HepG2 (cell line): ENCODE data around the gene PSMB9. TPM values are rescaled to one million over a fixed set of nuclear protein-coding genes. Genes with fewer than 3 reads are reported as not detected.

Experiments used
- ATAC-seq: fragments of 200-7000 bp; cut with Tn5 transposase; 3 replicates; pipeline ENCODE4 v1.9.1; 2020; ENCODE audit warnings: mild to moderate bottlenecking, moderate library complexity
- BruUV-seq: library from RNA; stranded (reverse); fragments of 400-500 nt; replicated peaks from 2 replicates; lab custom pipeline; 2021; lab: Mats Ljungman, UMichigan
- CTCF ChIA-PET: fragments of 300-600 bp; formaldehyde crosslinking; extraction: SDS; loops from one replicate; lab custom pipeline; 2021; ENCODE audit warnings: low total read pairs, inconsistent platforms, low intra/inter-chr PET ratio; lab: Yijun Ruan, JAX
- POLR2A ChIA-PET: fragments of 350-600 bp; sonication (Branson Sonifier 250); formaldehyde crosslinking; loops from one replicate; lab custom pipeline; 2020; ENCODE audit warnings: antibody characterized with exemption, inconsistent platforms; lab: Yijun Ruan, JAX
- DNase-seq: peaks from one replicate; pipeline ENCODE4 v3.0.0-alpha.2; 2015; ENCODE audit warnings: low spot score
- FAIRE-seq: peaks from 3 replicates; lab custom pipeline; 2011; peaks lifted over from hg19 to GRCh38; lab: Jason Lieb, UNC
- H2AFZ ChIP-seq: one replicate; pipeline ENCODE4 v1.6.1; 2011; ENCODE audit warnings: low read length, inconsistent platforms
- H3K27ac ChIP-seq: fragments of 300-600 bp; 3 replicates; pipeline ENCODE4 v1.8.0; 2011; ENCODE audit warnings: mixed run types, mild to moderate bottlenecking, mixed read lengths, low read length, inconsistent platforms; ENCODE audit not compliant: insufficient read depth; ENCODE audit errors: extremely low read length
- H3K27me3 ChIP-seq, 2 experiments: fragments of 200-600 bp in 1 of 2; 2 replicates in 1 of 2; 3 replicates in 1 of 2; pipeline versions ENCODE4 v1.6.0 to v1.8.0; 2011; ENCODE audit warnings: low read length in 2 of 2, mild to moderate bottlenecking in 2 of 2, moderate library complexity in 2 of 2, inconsistent platforms in 1 of 2; ENCODE audit not compliant: insufficient read depth in 2 of 2, control insufficient read depth in 1 of 2
- H3K36me3 ChIP-seq, 2 experiments: fragments of 200-600 bp in 1 of 2; replicated peaks in 1 of 2; 2 replicates in 1 of 2; 3 replicates in 1 of 2; pipeline versions ENCODE4 v1.5.1 to v1.8.0; 2011; ENCODE audit warnings: low read length in 2 of 2, inconsistent platforms in 1 of 2; ENCODE audit not compliant: insufficient read depth in 2 of 2, control insufficient read depth in 1 of 2
- H3K4me1 ChIP-seq: 2 replicates; pipeline ENCODE4 v1.5.1; 2012; ENCODE audit warnings: low read length, inconsistent platforms; ENCODE audit not compliant: insufficient read depth
- H3K4me2 ChIP-seq: 2 replicates; pipeline ENCODE4 v1.6.0; 2011; ENCODE audit warnings: low read depth, low read length, inconsistent platforms
- H3K4me3 ChIP-seq, 3 experiments: fragments of 200-600 bp in 1 of 3; sonication (generic), shearing (Covaris generic) in 1 of 3; replicated peaks in 1 of 3; 2 replicates each; pipeline ENCODE4 v1.5.1; 2011 to 2016; ENCODE audit warnings: low read length in 3 of 3, inconsistent platforms in 2 of 3, low read depth in 2 of 3, mild to moderate bottlenecking in 2 of 3, control low read depth in 1 of 3, mixed read lengths in 1 of 3; ENCODE audit not compliant: insufficient read depth in 1 of 3
- H3K79me2 ChIP-seq: one replicate; pipeline ENCODE4 v1.6.1; 2011; ENCODE audit warnings: low read length, inconsistent platforms; ENCODE audit not compliant: insufficient read depth
- H3K9ac ChIP-seq: 2 replicates; pipeline ENCODE4 v1.6.0; 2011; ENCODE audit warnings: mild to moderate bottlenecking, low read depth, low read length, inconsistent platforms; ENCODE audit not compliant: insufficient read depth
- H3K9me3 ChIP-seq: 2 replicates; pipeline ENCODE4 v1.5.1; 2012; ENCODE audit warnings: mild to moderate bottlenecking, low read length
- H4K20me1 ChIP-seq: 2 replicates; pipeline ENCODE4 v1.6.0; 2011; ENCODE audit warnings: inconsistent platforms, mild to moderate bottlenecking, low read length, moderate library complexity; ENCODE audit not compliant: insufficient read depth
- ARNTL ChIP-seq: sonication (generic); formaldehyde crosslinking; IDR thresholded peaks from 2 replicates; pipeline ENCODE4 v1.4.0; 2020; ENCODE audit warnings: mild to moderate bottlenecking, missing genetic modification reagents
- CSRNP1 ChIP-seq: sonication (generic); formaldehyde crosslinking; IDR thresholded peaks from 2 replicates; pipeline ENCODE4 v1.8.1; 2023; ENCODE audit warnings: mild to moderate bottlenecking, missing genetic modification reagents
- DMTF1 ChIP-seq: sonication (generic); formaldehyde crosslinking; IDR thresholded peaks from 2 replicates; pipeline ENCODE4 v1.4.0; 2020; ENCODE audit warnings: mild to moderate bottlenecking, missing genetic modification reagents
- NFATC3 ChIP-seq: sonication (generic); formaldehyde crosslinking; IDR thresholded peaks from 2 replicates; pipeline ENCODE4 v1.5.1; 2020; ENCODE audit warnings: mild to moderate bottlenecking, missing genetic modification reagents
- NFKB2 ChIP-seq: sonication (generic); formaldehyde crosslinking; IDR thresholded peaks from 2 replicates; pipeline ENCODE4 v1.4.0; 2020; ENCODE audit warnings: missing genetic modification reagents, borderline replicate concordance
- RFX1 ChIP-seq: fragments of 450-650 bp; IDR thresholded peaks from 2 replicates; pipeline ENCODE4 v1.6.1; 2017
- SRSF4 ChIP-seq: fragments of 200-400 bp; formaldehyde crosslinking; IDR thresholded peaks from one replicate; pipeline ENCODE4 v1.6.1; 2018; ENCODE audit warnings: mild to moderate bottlenecking, low read depth, low read length, moderate library complexity; ENCODE audit not compliant: poor library complexity, severe bottlenecking
- TAF15 ChIP-seq: fragments of 200-400 bp; formaldehyde crosslinking; IDR thresholded peaks from one replicate; pipeline ENCODE4 v1.6.1; 2018; ENCODE audit warnings: mild to moderate bottlenecking, low read depth, low read length; ENCODE audit not compliant: poor library complexity, severe bottlenecking
- YEATS4 ChIP-seq: sonication (generic); formaldehyde crosslinking; IDR thresholded peaks from 2 replicates; pipeline ENCODE4 v1.4.0; 2020; ENCODE audit warnings: missing genetic modification reagents, borderline replicate concordance
- ZNF33B ChIP-seq: sonication (generic); formaldehyde crosslinking; IDR thresholded peaks from 2 replicates; pipeline ENCODE4 v1.5.1; 2020; ENCODE audit warnings: mild to moderate bottlenecking, missing genetic modification reagents
- ZNF691 ChIP-seq: sonication (generic); formaldehyde crosslinking; IDR thresholded peaks from 2 replicates; pipeline ENCODE4 v1.4.0; 2020; ENCODE audit warnings: missing genetic modification reagents, low read depth, mild to moderate bottlenecking, borderline replicate concordance
- ZNF878 ChIP-seq: sonication (generic); formaldehyde crosslinking; IDR thresholded peaks from 2 replicates; pipeline ENCODE4 v1.8.1; 2023; ENCODE audit warnings: mild to moderate bottlenecking, missing genetic modification reagents, moderate library complexity
- ZSCAN9 ChIP-seq: IDR thresholded peaks from 2 replicates; pipeline ENCODE4 v1.6.1; 2016; ENCODE audit warnings: borderline replicate concordance
- WGBS: methylation state at CpG from one replicate; pipeline ENCODE4 v1.1.6; 2017; ENCODE audit warnings: low lambda C conversion rate; 5-methylcytosine and 5-hydroxymethylcytosine counted together
- in situ Hi-C: cut with HindIII; loops from 2 replicates; pipeline ENCODE4 v1.10.0; 2017; ENCODE audit warnings: low pct_unique_long_range_greater_than_20kb; ENCODE audit not compliant: extremely low pct_ligation_motif_present
- intact Hi-C: fragments of 100-400 bp; cut with micrococcal nuclease; formaldehyde crosslinking; loops from one replicate; pipeline ENCODE4 v1.10.0; 2022; ENCODE audit not compliant: unreplicated experiment
- polyA plus RNA-seq, 8 experiments: library from polyadenylated mRNA; depleted of rRNA in 3 of 8; stranded (reverse) in 7 of 8; unstranded in 1 of 8; fragments of >200 nt; fragmentation: Illumina TruSeq in 4 of 8; extraction: Trizol in 4 of 8; gene quantifications; 2 replicates each; pipeline versions ENCODE4 v1.2.1 to v1.2.3, GENCODE V29; 2011 to 2016; ENCODE audit warnings: low read depth in 4 of 8, missing spikeins in 1 of 8, mixed read lengths in 1 of 8; ENCODE audit not compliant: insufficient read depth in 1 of 8
- total RNA-seq, 5 experiments: library from RNA; depleted of rRNA; stranded (reverse); fragments of >200 nt; fragmentation: Illumina TruSeq; extraction: Trizol; gene quantifications; 2 replicates each; pipeline ENCODE4 v1.2.3, GENCODE V29; 2016; ENCODE audit warnings: low read depth in 1 of 5

Gene PSMB9
- total and polyA plus RNA-seq, 2 of the 13 experiments (the other 11 are each of a cell fraction or from before 2014, with no cell fraction given), result 15.6 to 16.0 TPM

- H3K27ac ChIP-seq, result no peak overlapping the region
- in situ Hi-C loops, result no loop called here
- no peaks in the 10 kb centered on the region for H3K27me3 ChIP-seq
- POLR2A ChIA-PET, result no interaction called here
- WGBS, result 91% methylated on average over 2 of the region's 2 CpGs
- peaks cover 4% of the 10 kb centered on the region for H3K79me2 ChIP-seq
- no peak overlapping the region for H3K9ac ChIP-seq
- H3K4me3 ChIP-seq, result no peak overlapping the region
- TF ChIP-seq ZNF691 (CRISPR knock-in tag), result no peak
- TF ChIP-seq ARNTL, result no peak
- TF ChIP-seq YEATS4 (CRISPR knock-in tag), result no peak
- no peak for TF ChIP-seq RFX1
- no peak overlapping the region for H2AFZ ChIP-seq
- intact Hi-C loops, result no loop called here
- H3K9me3 ChIP-seq, result no peaks in the 10 kb centered on the region
- no peak overlapping the region for H3K4me2 ChIP-seq
- no peak for ATAC-seq
- no peak for FAIRE-seq
- no peaks in the 10 kb centered on the region for H4K20me1 ChIP-seq
- CTCF ChIA-PET, result no interaction called here
- DNase-seq, result no peak
- H3K36me3 ChIP-seq, result peaks cover 4 to 7% of the 10 kb centered on the region in 2 experiments; a peak in 2 of 5 replicates
- H3K4me1 ChIP-seq, result peaks cover 14% of the 10 kb centered on the region
- no TSS peak for BruUV-seq
Observed at GRCh38 chr6:32836873-32837272, 17.1 kb upstream of the PSMB9 start.

- H3K4me1 ChIP-seq, result peaks cover 17% of the 10 kb centered on the region
- in situ Hi-C loops, result no loop called here
- peak overlapping the region; percentile 80 for H3K27ac ChIP-seq
- peak overlapping the region; percentile 94 for H3K4me2 ChIP-seq
- H3K27me3 ChIP-seq, result no peaks in the 10 kb centered on the region
- intact Hi-C loops, result loop anchor here (1.0 kb wide), 3 partner anchors 16 to 116 kb away; partner anchors contain the start of genes HLA-DMA and TAP1
- DNase-seq (no peak), FAIRE-seq (no peak), ATAC-seq (no peak; the same call in 2 of the 3 replicates)
- H2AFZ ChIP-seq, result no peak overlapping the region
- TSS peak; percentile 31 for BruUV-seq
- ChIA-PET CTCF (interaction anchor here (2.9 to 3.1 kb wide), 2 partner anchors 16 to 30 kb away, joined by 39 to 65 read pairs; partner anchors contain the start of genes PSMB9 and TAP1), POLR2A (interaction anchor here (0.9 to 2.5 kb wide), 13 partner anchors 9 to 1099 kb away, joined by 3 to 56 read pairs (median 4); partner anchors contain the start of genes ATF6B, PBX2, PSMB9 and TAP1)
- no peaks in the 10 kb centered on the region for H4K20me1 ChIP-seq
- peak overlapping the region; percentile 61 for H3K9ac ChIP-seq
- 30% methylated on average over 6 of the region's 12 CpGs for whole genome bisulfite sequencing
- peaks cover 4% of the 10 kb centered on the region for H3K79me2 ChIP-seq
- peaks cover 2 to 7% of the 10 kb centered on the region in 2 experiments; a peak in 2 of 5 replicates for H3K36me3 ChIP-seq
- no peaks in the 10 kb centered on the region for H3K9me3 ChIP-seq
- H3K4me3 ChIP-seq, result peak overlapping the region; percentile 82 to 87 (median 86)
- TF ChIP-seq NFATC3 (CRISPR knock-in tag), result 0 out of 2 replicates have a peak, but pooled peaks have one; percentile 19
- no peak for TF ChIP-seq SRSF4
- 0 out of 2 replicates have a peak, but pooled peaks have one; percentile 35 for TF ChIP-seq NFKB2 (CRISPR knock-in tag)
- no peak for TF ChIP-seq ZSCAN9
- TF ChIP-seq ZNF33B (CRISPR knock-in tag), result 0 out of 2 replicates have a peak, but pooled peaks have one; percentile 32
- TF ChIP-seq CSRNP1 (CRISPR knock-in tag), result 0 out of 2 replicates have a peak, but pooled peaks have one; percentile 12
- 0 out of 2 replicates have a peak, but pooled peaks have one; percentile 53 for TF ChIP-seq ZNF878 (CRISPR knock-in tag)
- peak; percentile 69 for TF ChIP-seq TAF15
- no peak for TF ChIP-seq DMTF1 (CRISPR knock-in tag)
Observed at GRCh38 chr6:32837651-32838113, 16.3 kb upstream of the PSMB9 start.
